GM19193 (cell line): ENCODE results near the gene VTN.

Experiments used
- POLR2A ChIP-seq: IDR thresholded peaks from 4 replicates; pipeline ENCODE4 v1.6.1; 2011; ENCODE audit not compliant: insufficient read depth, insufficient read length; ENCODE audit errors: extremely low read depth

The VTN gene

DNA sequence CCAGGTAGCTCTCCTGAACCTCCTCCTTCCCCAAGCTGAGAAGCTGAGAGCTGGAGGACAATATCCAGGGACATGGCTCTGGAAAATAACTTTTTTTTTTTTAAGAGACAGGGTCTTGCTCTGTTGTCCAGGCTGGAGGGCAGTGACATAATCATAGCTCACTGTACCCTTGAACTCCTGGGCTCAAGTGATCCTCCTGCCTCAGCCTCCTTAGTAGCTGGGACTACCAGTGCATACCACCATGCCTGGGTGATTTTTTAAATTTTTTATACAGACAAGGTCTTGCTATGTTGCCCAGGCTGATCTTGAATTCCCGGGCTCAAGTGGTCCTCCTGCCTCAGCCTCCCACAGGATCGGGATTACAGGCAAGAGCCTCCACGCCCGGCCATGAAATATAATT, 29.7 kb upstream of the VTN start:
- TF ChIP-seq POLR2A: no peak

DNA sequence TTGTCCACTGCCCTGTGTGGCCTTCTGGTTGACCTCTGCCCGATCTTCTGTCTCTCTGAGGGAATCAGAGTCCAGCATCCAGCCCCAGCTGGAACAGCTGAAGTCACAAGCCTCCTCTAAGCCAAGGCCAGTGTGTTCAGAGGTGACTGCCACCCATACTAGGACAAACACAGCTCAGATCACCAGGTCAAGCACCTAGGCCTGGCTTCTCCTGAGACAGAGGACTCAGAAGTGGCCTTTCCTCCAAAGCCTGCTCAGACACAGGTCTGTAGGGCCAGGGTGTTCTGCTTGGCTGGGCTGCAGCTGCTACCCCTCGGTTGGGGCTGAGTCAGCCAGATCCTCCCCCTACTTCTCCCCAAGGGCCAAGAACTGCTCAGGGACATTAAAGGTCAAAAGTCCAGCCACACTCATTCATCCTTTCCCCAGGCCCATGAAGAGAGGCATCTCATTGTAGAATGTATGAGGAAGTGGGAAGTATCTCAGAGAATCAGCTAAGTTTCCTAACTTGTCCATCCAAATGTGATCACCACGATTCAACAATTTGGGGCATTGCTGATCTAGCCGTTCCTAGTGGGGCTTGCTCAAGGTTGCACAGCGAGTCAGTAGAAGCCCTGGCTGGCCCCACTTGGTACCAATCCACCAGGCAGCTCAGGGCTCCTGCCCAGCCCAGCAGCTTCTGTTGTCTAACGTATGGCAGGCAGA, 28.3 kb upstream of the VTN start:
- no peak for TF ChIP-seq POLR2A

DNA sequence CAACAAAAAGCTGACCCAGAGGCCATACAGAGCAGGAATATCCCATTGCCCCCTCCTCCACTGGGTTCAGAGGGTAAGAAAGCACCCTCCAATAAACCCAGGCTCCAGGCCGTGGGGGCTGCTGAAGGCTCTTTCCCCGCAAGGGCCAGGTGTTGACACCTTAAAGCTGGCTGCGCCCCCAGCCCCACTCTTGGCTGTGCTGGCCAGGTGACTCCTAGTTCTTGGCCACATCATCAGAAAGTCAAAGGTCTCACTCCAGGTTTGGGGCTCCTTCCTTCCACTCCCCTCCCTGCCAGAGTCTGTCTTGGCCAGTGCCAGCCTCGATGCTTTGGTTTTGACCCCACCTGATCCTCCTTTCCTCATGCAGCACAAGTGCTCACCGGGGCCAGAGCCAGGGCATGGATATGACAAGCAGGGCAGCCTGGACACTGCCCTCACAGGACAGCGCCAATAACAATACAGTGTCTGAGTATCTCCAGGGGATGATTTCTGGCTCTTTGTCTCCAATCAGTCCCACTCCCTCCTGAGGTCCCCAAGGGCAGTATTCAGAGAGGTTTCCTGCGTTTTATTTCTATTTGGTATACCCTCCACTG, 27.7 kb upstream of the VTN start:
- TF ChIP-seq POLR2A: no peak

DNA sequence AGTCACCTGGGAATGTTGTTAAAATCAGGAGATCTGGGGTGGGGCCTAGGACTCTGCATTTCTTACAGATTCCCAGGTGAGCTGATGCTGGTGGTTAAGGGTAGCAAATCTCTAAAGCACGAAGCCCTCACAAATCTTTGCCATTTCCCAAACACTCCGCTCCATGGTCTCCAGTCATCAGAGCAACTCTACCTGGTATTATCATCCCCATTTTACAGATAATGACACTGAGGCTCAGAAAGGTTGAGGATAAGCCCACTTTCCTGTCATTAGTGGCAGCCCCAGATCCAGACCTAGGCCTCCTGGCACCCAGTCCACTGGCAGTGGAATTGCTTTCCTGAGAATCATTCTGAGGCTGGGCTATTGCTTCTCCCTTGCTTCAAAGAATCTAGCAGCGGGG, 27.2 kb upstream of the VTN start:
- no peak for TF ChIP-seq POLR2A

DNA sequence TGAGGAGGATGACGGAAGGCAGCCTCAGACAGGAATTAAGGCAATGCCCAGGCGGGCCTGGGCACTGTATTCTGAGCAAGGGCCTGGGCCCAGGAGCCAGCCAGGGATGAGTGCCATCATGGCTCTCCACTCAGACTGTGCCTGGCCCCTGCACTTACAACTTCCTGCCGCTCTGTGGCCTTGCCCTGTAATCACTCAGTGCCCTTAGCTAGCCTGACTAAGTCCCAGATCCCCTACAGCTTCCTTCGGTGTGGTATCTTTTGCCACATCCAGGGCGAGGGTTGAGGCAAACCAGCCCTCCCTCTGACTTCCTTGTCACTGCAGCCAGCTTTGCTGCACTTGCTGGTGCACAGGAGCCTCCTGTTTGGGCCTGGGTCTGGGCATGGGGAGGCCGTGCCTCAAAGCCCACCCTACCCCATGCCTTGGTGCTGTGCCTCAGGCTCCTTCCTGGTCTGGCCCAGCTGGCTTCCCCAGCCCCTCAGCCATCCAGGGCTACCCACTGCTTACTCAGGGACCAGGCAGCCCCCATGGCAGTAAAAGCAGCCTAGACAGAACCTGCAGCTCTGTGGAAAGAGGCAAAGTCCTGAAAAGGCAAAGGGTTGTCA, 26.6 kb upstream of the VTN start:
- TF ChIP-seq POLR2A: no peak

DNA sequence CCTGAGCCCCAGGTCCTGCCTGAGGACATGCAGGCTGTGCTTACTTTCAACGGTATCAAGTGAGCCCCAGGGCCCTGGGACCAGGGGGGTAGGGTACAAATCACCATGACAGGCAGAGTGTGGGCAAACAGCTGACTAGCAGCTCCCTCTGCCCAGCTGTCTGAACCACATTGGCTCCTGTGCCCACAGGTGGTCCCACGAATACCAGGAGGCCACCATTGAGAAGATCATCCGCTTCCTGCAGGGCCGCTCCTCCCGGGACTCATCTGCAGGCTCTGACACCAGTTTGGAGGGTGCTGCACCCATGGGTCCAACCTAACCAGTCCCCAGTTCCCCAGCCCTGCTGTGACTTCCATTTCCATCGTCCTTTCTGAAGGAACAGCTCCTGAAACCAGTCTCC, 25.9 kb upstream of the VTN start:
- no peak for TF ChIP-seq POLR2A

DNA sequence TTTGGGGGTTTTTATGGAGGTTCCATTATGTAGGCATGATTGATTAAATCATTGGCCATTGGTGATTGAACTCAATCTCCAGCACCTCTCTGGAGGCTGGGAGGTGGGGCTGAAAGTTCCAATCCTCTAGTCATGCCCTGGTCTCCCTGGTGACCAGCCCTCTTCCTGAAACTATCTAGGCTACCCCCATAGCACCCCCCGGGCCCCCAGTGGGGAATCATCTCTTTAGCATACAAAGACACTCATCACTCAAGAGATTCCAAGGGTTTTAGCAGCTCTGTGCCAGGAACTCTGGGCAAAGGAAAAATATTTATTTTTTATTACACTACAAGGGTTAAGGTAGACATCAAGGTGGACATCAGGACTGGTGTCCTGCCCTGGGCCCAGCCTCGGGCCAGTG, 25.3 kb upstream of the VTN start:
- TF ChIP-seq POLR2A: no peak

DNA sequence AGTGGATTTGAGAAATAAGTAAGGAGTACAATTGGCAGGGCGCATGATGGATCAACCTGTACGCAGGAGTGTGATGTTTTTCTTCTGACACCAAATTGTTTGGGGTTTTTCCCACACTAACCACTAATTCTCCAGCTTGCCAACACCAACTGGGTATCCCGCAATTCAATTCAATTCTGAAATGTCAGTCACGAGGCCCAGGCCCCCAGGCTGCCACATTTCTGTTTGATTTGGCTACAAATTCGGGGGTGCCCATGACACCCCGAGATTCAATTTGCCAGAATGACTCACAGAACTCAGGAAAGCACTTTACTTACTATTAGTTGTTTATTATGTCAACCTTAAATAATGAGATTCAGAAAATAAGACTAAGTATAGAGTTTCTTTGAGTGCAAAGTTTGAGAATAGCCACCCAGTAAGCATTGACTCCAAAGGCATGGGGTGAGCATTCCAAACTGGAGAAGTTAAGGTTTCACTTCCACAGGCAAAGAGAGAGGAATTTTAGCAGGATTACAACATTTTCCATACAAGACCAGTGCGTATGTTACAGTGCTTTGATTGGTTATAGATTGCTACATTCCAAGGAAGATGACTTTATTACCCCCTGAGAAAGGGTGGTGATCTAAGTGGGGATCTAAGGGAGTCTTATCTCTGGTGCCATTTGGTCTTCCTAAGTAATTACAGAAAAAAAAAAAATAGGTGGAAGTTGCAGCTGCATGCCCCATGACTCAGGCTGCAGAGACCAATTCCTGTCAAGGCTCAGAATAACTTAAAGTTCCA, 24.4 kb upstream of the VTN start:
- no peak for TF ChIP-seq POLR2A

DNA sequence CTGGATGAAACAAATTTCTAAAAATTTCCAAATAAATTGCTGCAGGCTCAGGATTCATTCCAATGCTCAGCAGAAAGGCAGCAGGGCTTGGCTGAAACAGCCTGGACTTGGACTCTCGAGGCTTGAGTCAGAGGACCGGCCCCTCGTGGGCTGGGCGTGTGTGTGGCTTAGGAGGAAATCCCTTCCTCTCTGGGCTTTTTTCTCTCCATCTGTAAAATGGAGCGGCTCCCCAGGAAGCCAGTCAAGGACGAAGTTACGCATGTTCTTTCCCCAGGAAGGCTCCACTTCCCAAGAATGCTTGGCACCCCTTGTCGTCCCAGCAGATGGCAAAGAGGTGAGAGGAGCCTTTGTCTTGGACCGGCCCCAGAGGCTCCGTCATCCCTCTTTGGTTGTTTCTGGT, 22.4 kb upstream of the VTN start:
- TF ChIP-seq POLR2A: no peak

DNA sequence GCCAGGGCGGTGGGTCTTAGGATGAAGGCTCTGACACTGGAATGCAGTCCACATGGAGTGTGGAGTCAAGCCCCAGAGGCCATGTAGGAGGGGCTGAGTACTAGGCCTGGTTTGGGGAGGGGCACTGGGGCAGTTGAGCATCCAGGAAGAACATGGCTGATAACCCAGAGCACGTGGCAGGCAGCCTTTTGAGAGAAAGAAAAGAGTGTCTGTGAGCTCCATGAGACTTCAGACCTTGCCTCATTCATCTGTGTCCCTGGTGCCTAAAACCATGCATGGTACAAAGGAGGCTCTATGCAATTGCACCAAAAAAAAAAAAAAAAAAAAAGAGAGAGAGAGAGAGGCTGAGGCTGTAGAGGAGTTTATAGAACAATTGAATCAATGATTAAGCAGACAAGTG, 21.3 kb upstream of the VTN start:
- TF ChIP-seq POLR2A: no peak

DNA sequence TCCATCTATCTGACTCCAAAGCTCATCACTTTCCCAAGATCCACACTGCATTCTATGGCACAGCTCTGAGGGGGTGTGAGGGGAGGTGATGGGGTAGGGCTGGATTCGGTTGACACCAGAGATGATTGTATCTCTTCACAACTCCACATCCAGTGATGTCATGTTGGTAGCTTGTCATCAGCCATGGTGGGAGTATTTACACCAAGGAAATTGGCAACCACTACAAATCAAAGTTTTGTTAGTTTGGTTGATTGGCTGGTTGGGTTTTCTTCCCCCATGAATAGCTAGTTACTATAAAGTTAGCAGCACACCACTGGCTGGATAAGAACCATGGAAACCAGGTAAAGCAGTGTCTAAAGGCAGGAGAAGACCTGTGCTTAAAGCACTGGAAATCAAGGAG, 20.9 kb upstream of the VTN start:
- TF ChIP-seq POLR2A: no peak

DNA sequence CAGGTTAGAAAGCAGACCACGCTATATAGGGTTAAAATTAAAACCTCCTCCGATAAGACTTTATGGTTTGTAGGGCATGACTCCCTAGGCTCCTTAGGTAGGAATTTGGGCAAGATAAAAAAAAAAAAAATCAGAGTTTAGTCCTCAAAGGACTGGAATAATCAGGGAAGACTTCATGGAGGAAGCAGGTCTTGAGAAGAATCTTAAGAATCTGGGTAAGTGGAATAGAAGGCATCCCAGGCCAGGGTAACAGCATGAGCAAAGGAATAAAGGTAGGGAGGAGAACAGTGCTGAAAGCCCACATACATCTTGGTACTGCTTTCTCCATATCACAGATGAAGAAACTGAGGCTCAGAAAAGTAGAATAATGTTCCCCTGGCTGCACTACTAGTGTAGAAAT, 20.5 kb upstream of the VTN start:
- TF ChIP-seq POLR2A: no peak

DNA sequence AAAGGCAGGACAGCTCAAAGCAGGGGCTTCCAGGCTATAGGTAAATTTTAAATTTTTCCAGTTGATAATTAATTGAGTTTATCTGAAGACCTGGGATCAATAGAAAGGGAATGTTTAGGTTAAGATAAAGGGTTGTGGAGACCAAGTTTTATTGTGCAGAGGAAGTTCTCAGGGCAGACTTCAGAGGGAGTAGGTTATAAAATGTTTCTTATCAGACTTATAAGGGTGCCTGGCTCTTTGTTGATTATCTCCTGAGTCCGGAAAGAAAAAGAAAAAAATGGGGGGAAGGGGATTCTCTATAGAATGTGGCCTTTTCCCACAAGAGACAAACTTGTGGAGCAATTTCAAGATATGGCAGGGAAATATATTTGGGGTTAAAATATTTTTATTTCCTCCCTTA, 20.0 kb upstream of the VTN start:
- TF ChIP-seq POLR2A: no peak

DNA sequence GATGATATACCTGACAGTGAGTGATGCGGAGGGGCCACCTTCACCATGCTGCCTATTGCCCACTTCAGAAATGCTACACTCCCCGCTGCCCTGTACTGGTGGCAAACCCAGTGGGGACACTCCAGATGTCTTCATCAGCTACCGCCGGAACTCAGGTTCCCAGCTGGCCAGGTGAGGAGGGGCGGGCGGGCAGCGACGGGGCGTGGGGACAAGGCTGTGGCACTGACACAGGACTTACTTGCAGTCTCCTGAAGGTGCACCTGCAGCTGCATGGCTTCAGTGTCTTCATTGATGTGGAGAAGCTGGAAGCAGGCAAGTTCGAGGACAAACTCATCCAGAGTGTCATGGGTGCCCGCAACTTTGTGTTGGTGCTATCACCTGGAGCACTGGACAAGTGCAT, 18.0 kb upstream of the VTN start:
- TF ChIP-seq POLR2A: no peak

DNA sequence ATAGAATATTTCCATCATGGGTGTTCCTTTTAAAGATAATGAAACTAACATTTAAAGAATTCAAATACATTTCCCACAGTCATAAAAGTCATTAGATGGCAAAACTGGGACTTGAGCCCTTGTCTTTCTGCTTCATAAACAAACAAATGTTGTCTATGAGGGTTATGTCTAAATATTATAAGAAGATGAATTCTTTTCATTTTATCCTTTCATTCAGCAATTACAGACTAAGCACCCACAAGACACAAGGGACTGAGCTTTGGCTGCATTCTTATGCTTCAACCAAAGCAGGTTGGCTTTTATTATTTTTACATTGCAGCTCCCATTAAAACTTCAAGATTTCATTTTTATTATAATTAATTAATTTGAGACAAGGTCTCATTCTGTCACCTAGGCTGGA, 16.3 kb upstream of the VTN start:
- no peak for TF ChIP-seq POLR2A

DNA sequence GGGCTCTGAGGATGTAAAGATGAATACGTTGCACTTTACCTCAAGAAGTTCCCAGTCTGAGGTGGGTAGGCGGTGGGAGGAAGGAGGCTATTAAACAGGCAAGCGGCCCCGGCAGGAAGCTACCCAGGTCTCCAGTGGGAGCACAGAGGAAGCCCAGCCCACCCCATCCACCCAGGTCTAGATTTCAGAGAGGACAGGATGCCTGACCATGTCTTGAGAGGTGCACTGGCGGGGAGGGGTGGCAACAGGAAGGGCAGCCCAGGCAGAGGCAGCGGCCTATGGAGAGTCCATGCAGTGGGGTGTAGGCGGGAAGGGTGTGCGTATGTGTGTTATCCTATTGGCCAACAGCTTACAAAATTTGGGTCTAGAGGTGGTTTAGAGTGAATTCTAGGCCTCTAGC, 15.3 kb upstream of the VTN start:
- no peak for TF ChIP-seq POLR2A
